ENCODE results near the gene ENOSF1. TPM values are rescaled to one million over a fixed set of nuclear protein-coding genes. Genes with fewer than 3 reads are reported as not detected.

The ENOSF1 gene
- total and polyA plus RNA-seq, 2 of the 4 experiments (the other 2 are of a cell fraction): 12.2 to 12.6 TPM

GRCh38 chr18:683531-683930 is 28.9 kb downstream of the ENOSF1 start:
- CTCF ChIA-PET: no interaction called here
- Histone ChIP-seq H3K4me2 (ENCODE audit: low read depth, low read length) (no peak overlapping the region), H4K5ac (ENCODE audit: low read depth, low read length) (no peak overlapping the region), H3K27ac (ENCODE audit: insufficient read depth, low read length) (no peak overlapping the region), H3K56ac (ENCODE audit: extremely low read depth, insufficient read depth, low read length) (no peak overlapping the region), H3K27me3 (ENCODE audit: control insufficient read depth, insufficient read depth, low read length) (no peaks in the 10 kb centered on the region), H2AK5ac (ENCODE audit: low read depth, low read length) (no peak overlapping the region), H3K23ac (ENCODE audit: low read depth, low read length) (no peak overlapping the region), H2AK9ac (replicated peaks; ENCODE audit: low read depth, low read length, poor library complexity) (no peak overlapping the region), H3K36me3 (ENCODE audit: control insufficient read depth, insufficient read depth, low read length) (peaks cover 22% of the 10 kb centered on the region), H2BK15ac (ENCODE audit: low read depth, low read length) (no peak overlapping the region), H3K4me3 (ENCODE audit: insufficient read depth, low read depth, low read length) (no peak overlapping the region), H4K20me1 (ENCODE audit: insufficient read depth, low read length) (no peaks in the 10 kb centered on the region), H3K4ac (ENCODE audit: low read depth, low read length) (no peak overlapping the region), H3K9me1 (ENCODE audit: insufficient read depth, low read length) (peaks cover 7% of the 10 kb centered on the region), H3K18ac (ENCODE audit: low read depth, low read length) (no peak overlapping the region), H3K9ac (ENCODE audit: low read depth, low read length) (no peak overlapping the region), H4K91ac (ENCODE audit: insufficient read depth, low read depth, low read length) (no peak overlapping the region), H2BK5ac (ENCODE audit: low read depth, low read length, poor library complexity, severe bottlenecking) (no peak overlapping the region), H3K4me1 (ENCODE audit: control insufficient read depth, insufficient read depth, low read length) (no peaks in the 10 kb centered on the region), H3K14ac (replicated peaks; ENCODE audit: low read depth, low read length) (no peak overlapping the region), H3K79me1 (ENCODE audit: low read depth in 1 of 2, low read length in 2 of 2) (no peaks in the 10 kb centered on the region), H3K9me3 (ENCODE audit: control insufficient read depth, insufficient read depth, low read length) (no peaks in the 10 kb centered on the region), H2AFZ (replicated peaks; ENCODE audit: low read length, poor library complexity) (no peak overlapping the region), H4K8ac (ENCODE audit: low read depth in 2 of 2, low read length in 2 of 2) (no peak overlapping the region), H2BK20ac (ENCODE audit: low read depth, low read length) (no peak overlapping the region), H2BK120ac (ENCODE audit: low read depth, low read length) (no peak overlapping the region)
- TF ChIP-seq POLR2A (IDR thresholded peaks at IDR 0.05; ENCODE audit: low read depth, low read length) (no peak), ELK1 (IDR thresholded peaks at IDR 0.05; ENCODE audit: borderline replicate concordance, low read depth, low read length) (no peak), BHLHE40 (IDR thresholded peaks at IDR 0.05; ENCODE audit: low read depth, low read length) (no peak), SMC3 (IDR thresholded peaks at IDR 0.05; ENCODE audit: low read depth, low read length) (no peak), CEBPB (IDR thresholded peaks at IDR 0.05; ENCODE audit: low read depth, low read length) (no peak), RAD21 (IDR thresholded peaks at IDR 0.05; ENCODE audit: low read length) (no peak), MXI1 (IDR thresholded peaks at IDR 0.05; ENCODE audit: borderline replicate concordance, low read depth, low read length) (no peak), RCOR1 (IDR thresholded peaks at IDR 0.05; ENCODE audit: insufficient replicate concordance, low read length) (no peak), FOS (IDR thresholded peaks at IDR 0.05; ENCODE audit: low read depth, low read length) (no peak), MAFK (IDR thresholded peaks at IDR 0.05; ENCODE audit: low read depth, low read length) (no peak), NFE2L2 (IDR thresholded peaks at IDR 0.05; ENCODE audit: low read depth, low read length) (no peak), CHD1 (IDR thresholded peaks at IDR 0.05; ENCODE audit: low read depth, low read length) (no peak), MAZ (IDR thresholded peaks at IDR 0.05; ENCODE audit: borderline replicate concordance, low read depth, low read length) (no peak), RFX5 (IDR thresholded peaks at IDR 0.05; ENCODE audit: low read depth, low read length) (no peak)
- TF ChIP-seq, protein P1, sequence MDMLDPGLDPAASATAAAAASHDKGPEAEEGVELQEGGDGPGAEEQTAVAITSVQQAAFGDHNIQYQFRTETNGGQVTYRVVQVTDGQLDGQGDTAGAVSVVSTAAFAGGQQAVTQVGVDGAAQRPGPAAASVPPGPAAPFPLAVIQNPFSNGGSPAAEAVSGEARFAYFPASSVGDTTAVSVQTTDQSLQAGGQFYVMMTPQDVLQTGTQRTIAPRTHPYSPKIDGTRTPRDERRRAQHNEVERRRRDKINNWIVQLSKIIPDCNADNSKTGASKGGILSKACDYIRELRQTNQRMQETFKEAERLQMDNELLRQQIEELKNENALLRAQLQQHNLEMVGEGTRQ (IDR thresholded peaks at IDR 0.05; ENCODE audit: low read depth, low read length): no peak
- TF ChIP-seq, protein P2, sequence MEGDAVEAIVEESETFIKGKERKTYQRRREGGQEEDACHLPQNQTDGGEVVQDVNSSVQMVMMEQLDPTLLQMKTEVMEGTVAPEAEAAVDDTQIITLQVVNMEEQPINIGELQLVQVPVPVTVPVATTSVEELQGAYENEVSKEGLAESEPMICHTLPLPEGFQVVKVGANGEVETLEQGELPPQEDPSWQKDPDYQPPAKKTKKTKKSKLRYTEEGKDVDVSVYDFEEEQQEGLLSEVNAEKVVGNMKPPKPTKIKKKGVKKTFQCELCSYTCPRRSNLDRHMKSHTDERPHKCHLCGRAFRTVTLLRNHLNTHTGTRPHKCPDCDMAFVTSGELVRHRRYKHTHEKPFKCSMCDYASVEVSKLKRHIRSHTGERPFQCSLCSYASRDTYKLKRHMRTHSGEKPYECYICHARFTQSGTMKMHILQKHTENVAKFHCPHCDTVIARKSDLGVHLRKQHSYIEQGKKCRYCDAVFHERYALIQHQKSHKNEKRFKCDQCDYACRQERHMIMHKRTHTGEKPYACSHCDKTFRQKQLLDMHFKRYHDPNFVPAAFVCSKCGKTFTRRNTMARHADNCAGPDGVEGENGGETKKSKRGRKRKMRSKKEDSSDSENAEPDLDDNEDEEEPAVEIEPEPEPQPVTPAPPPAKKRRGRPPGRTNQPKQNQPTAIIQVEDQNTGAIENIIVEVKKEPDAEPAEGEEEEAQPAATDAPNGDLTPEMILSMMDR (conservative IDR thresholded peaks at IDR 0.05; ENCODE audit: low read depth, low read length): no peak
- BruUV-seq (replicated peaks): no TSS peak
- DNase-seq (no peak), ATAC-seq (ENCODE audit: low read depth) (no peak)
- 76% methylated on average over 3 of the region's 5 CpGs; no CpG with 5 or more reads in 1 of the 2 experiments for WGBS, 2 experiments (ENCODE audit: extremely low coverage in 2 of 2, insufficient read length in 1 of 2)
- intact Hi-C loops (cut with micrococcal nuclease) (no loop called here), in situ Hi-C loops (cut with MboI; ENCODE audit: low sequenced_read_pairs) (no loop called here), dilution Hi-C loops (cut with HindIII; ENCODE audit: low sequenced_read_pairs, unreplicated experiment) (no loop called here)
- POLR2A ChIA-PET (ENCODE audit: unreplicated experiment): no interaction called here
